T-helper 22 cell (primary cell): ENCODE measurements around the gene RNF133.

Source experiments
- DNase-seq: peaks from one replicate; pipeline ENCODE4 v3.0.0-alpha.2; 2020; ENCODE audit warnings: low read depth

Gene RNF133, protein sequence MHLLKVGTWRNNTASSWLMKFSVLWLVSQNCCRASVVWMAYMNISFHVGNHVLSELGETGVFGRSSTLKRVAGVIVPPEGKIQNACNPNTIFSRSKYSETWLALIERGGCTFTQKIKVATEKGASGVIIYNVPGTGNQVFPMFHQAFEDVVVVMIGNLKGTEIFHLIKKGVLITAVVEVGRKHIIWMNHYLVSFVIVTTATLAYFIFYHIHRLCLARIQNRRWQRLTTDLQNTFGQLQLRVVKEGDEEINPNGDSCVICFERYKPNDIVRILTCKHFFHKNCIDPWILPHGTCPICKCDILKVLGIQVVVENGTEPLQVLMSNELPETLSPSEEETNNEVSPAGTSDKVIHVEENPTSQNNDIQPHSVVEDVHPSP

GRCh38 chr7:122699017-122699416 lies at the start of gene RNF133:
TSS of gene RNF133 (minus strand) at chr7:122699117. CDS start at chr7:122698918, 199 bp downstream.
- no peak for DNase-seq

DNA sequence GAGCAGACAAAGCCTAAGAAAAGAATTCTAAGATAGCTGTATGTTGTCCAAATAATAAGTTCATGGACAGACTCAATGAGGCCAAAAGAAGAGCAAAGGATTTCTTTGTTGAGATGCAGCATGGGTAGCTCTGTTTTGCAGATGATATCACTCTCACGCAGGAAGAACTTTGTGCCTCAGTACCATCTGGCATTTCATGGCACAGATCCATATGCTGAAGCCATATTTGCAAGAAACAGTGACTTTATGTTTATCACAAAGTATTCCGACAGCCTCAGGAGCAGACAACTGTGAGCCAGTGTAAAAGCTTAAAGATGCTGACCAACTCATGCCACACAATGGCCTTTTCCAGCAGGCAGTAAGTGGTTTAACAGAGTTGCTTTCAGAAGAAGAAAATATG lies 49.3 kb upstream of the RNF133 start:
- no peak for DNase-seq

- no peak for DNase-seq
Observed at GRCh38 chr7:122746948-122747347, 48.0 kb upstream of the RNF133 start.

DNA sequence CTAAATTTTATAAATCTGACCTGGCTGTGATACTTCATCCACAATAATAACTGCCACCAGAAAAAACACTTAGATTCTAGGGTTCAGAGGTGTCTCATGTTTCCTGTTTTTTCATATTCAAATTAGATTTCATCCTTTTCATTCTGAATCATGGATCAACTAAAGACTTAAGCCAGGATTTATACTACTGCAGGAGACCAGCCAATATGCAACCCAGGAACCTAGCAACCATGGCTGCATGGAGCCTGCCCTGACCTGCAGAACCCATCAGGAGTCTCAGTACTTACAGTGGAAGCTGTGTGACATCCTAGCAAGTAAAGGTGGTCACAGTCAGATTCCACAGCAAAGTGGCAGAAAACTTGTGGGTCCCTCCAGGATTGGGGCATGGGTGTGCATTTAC lies 44.3 kb upstream of the RNF133 start:
- DNase-seq, result no peak

DNA sequence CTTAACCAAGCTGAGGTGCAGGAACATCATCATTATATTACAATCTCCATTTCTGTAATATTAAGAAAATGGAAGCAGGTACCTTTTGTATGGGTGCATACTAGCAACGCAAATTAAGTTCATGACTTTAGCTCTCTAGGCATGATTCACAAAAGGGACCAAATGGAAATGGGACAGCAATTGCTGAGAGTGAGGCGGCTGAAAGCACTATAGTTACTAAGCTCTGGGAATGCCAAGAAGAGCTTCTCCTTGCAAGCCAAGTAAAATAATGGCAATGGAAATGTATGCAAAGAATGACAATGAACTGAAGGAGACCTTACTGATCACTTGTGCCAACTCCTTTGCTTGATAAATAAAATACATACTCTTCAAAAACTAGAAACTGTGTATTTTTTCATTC lies 40.0 kb upstream of the RNF133 start:
- no peak for DNase-seq

- no peak for DNase-seq
Observed at GRCh38 chr7:122736183-122736582, 37.3 kb upstream of the RNF133 start.

DNA sequence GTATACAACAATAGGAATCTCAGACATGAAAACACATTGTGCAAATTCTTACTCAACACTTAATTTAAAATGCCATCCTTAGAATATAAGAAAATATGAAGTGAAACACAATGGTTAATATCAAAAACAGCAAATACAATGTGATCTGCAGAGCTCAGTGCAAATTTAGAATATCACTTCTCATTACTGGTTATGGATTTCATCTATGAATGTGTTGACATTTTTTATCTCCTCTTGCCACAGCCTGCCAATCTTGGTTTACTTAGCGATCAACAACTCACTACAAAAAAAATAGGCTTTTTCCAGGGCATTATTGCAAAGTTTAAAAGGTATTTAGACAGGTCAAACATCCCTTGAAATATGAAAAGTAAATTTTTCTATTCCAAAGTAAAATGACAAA lies 28.8 kb upstream of the RNF133 start:
- no peak for DNase-seq

GRCh38 chr7:122727354-122727753 lies 28.4 kb upstream of the RNF133 start:
- no peak for DNase-seq

DNA sequence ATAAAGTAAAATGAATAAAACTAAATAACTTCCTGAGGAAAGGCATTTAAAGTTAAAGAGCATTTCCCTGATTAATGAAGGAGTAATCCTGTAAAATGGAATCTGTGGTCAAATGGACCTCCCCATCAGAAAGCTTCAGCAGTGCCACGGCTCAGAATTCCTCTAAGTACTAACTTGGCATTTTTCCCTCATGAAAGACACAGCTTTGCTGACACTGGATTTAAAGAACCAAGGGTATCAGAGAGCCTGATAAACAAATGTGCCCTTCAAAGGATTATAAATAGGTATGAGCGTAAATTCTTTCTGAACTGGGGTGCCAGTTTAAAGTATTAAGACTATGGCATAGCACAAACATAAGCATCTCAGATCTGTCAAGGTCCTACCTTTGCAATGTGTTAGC lies 28.0 kb upstream of the RNF133 start:
- DNase-seq, result no peak

GRCh38 chr7:122724366-122724765 lies 25.4 kb upstream of the RNF133 start:
- DNase-seq, result no peak

GRCh38 chr7:122719010-122719578 lies 20.2 kb upstream of the RNF133 start:
- DNase-seq, result no peak

DNA sequence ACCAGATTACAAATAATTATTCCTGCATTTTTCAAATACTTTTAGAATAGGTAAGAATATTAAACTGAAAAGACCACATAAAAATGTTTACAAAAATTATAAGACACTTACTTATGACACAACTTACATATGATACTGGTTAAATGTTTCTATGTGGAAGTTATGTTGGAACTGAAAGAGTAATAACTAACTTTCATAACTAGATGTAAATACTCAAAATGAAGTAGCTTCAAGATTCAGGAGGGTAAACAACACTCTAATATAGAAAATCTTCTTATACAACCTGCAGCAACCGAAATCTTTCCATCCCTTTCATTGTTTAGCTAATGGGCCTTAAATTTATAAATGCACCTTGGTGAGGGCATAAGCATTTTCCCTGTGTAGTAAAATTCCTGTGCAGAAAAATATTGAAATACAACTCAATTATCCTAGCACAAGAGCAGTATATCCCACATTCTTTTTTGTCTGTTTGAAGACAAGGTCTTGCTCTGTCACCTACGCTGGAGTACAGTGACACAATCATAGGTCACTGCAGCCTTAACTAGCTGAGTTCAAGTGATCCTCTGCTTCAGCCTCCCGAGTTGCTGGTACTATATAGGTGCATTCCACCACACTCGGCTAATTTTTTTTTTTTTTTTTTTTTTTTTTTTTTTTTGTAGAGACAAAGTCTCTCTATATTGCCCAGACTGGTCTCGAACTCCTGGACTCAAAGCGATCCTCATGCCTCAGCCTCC lies 18.6 kb upstream of the RNF133 start:
- DNase-seq, result no peak

DNA sequence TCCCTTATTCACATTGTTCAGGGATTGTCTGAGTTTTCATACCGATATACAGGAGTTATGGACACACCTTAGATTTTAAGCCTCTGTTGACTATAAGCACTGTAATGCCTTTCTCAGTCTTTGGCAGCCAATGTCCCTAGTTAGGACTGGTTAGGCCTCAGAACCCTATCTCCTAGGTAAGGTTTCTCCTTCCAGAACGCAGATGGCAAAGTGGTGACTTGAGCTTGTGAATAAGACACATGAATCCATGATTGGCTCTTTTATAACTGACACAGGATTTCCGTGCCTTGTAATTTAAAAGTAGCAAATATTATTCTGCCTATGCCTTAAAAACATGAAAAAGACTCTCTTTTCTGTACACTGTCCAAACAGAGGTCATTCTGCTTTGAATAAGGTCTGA lies 16.3 kb upstream of the RNF133 start:
- no peak for DNase-seq

GRCh38 chr7:122710916-122711315 lies 12.0 kb upstream of the RNF133 start:
- DNase-seq, result no peak

DNA sequence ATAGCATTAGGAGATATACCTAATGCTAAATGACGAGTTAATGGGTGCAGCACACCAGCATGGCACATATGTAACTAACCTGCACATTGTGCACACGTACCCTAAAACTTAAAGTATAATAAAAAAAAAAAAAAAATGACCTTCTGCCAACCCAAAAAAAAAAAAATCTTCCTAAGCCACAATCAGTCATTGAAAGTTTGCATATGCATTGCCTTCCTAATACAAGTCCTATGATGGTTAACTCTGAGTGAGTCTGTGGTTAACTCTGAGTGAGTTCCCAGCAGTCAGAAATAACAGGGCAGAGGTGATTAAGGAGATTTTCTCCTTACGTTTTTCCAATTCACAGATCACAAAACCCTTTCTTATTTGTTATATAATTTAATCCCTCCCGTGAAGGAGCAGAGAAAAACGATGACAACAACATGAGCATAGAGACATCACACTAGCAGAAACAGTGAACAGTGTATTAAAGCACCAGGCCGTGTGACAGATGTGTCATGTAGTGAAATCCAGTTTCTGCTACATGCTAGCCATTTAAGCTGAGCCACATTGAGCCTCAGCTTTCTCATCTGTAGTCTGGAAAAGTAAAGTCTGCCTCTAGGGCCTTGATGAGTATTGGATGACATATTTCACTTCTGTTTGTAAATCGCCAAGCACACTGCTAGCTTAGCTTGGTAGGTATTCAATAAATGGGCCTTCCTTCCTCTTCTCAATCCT lies 11.2 kb upstream of the RNF133 start:
- no peak for DNase-seq

DNA sequence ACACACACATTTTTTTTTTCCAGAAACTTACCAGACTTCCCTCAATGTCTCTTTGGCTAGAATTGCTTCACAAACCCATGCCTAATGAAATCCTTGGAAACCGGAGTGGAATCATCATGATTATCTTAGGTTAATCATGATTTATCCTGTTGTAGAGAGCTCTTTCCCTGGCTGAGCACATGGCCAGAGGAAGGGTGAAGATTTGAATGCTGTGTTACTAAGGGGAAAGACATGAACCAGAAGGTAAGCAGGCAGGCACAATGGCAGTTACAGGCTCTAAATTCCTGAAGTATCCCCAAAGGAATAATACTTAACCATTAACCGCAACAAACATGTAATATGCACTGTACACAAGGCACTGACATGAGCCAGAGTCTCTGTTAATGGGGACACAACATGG lies 7.9 kb upstream of the RNF133 start:
- DNase-seq, result no peak

DNA sequence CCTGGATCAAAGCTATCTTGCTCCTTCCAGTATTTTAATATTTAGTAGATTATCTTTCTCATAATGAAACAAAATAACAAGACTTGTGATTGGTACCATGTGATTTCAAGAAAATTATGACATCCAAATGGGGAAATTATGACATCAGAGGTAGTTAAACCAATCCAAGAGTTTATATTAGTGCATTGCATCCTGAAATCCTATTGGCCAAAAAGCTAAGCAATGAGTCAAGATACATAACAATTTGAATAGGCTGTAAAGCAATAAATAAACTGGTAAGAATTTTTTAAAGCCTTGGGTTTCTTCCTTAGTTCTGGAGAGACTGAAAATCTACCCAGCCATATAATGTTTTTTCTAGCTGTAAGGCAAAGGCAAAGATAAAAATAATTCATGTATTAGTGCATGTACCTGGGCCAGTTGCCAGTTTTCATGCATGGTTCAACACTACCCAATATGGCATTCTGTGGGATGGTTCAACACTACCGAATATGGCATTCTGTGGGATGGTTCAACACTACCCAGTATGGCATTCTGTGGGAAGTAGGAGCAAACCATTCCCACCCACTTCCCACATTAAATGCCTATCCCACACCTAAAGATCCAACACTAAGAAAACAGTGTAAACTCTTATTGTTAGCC lies 4.1 kb upstream of the RNF133 start, which contains the start of gene RNF148:
TSS of gene RNF148 (minus strand) at position 51 of the 639 bp plus-strand sequence. CDS start 172 bp downstream, outside the sequence.
- DNase-seq, result no peak

GRCh38 chr7:122695816-122696215 lies 3.1 kb downstream of the RNF133 start:
- DNase-seq, result no peak

DNA sequence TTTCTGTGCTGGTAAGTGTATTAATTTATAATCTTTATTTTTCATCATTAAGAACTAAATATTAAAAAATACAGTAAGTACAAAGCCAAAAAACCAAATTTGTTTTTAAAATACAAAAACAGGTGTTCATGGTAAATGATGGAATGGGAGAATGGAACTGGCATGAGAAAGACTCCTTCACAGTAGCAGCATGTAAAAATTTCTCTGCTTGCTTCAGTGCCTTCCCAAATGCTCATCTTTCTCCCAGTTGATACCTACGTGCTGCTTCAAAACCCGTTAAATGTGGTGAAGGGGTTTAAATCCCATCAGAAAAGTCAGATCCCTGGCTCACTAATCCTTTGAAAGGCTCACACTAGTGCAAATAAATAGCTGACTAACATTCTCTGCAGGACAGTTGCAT lies 4.2 kb downstream of the RNF133 start:
- DNase-seq, result no peak

- DNase-seq, result no peak
Observed at GRCh38 chr7:122692769-122693309, 6.1 kb downstream of the RNF133 start.

GRCh38 chr7:122691569-122692235 lies 7.2 kb downstream of the RNF133 start:
- DNase-seq, result no peak
